Glutamatergic neuron (in vitro differentiated cells): Measurements from ENCODE around the gene TYW1. TPM values are rescaled to one million over a fixed set of nuclear protein-coding genes. Genes with fewer than 3 reads are reported as not detected.
"Not testable (repeated sequence)": the region's sequence is repeated elsewhere in the genome, so short reads cannot be mapped to it uniquely, and the experiment has no call there.

Experiments
- DNase-seq: peaks from one replicate; pipeline ENCODE4 v3.0.0; 2022
- H3K27ac Mint-ChIP-seq: one replicate; pipeline ENCODE4 v1.8.0; 2020; ENCODE audit warnings: mild to moderate bottlenecking, mixed read lengths, inconsistent platforms; ENCODE audit not compliant: unreplicated experiment
- H3K27me3 Mint-ChIP-seq: one replicate; pipeline ENCODE4 v1.8.0; 2020; ENCODE audit warnings: mild to moderate bottlenecking, moderate library complexity, mixed read lengths, inconsistent platforms; ENCODE audit not compliant: unreplicated experiment
- H3K36me3 Mint-ChIP-seq: one replicate; pipeline ENCODE4 v1.8.0; 2020; ENCODE audit warnings: mild to moderate bottlenecking, mixed read lengths, inconsistent platforms; ENCODE audit not compliant: unreplicated experiment
- H3K4me1 Mint-ChIP-seq: one replicate; pipeline ENCODE4 v1.8.0; 2020; ENCODE audit warnings: mild to moderate bottlenecking, low read depth, mixed read lengths, inconsistent platforms; ENCODE audit not compliant: unreplicated experiment
- H3K4me3 Mint-ChIP-seq: one replicate; pipeline ENCODE4 v1.8.0; 2020; ENCODE audit warnings: mild to moderate bottlenecking, mixed read lengths, inconsistent platforms; ENCODE audit not compliant: unreplicated experiment
- H3K9me3 Mint-ChIP-seq: one replicate; pipeline ENCODE4 v1.8.0; 2020; ENCODE audit warnings: mild to moderate bottlenecking, moderate library complexity, mixed read lengths, inconsistent platforms; ENCODE audit not compliant: unreplicated experiment
- total RNA-seq: library from RNA; stranded (reverse); fragmentation: NEBNext Ultra II Directional; extraction: Animal tissue kit (Norgen Biotek cat#: 25700); gene quantifications from one replicate; pipeline ENCODE4 v1.2.1, GENCODE V29; 2021; ENCODE audit not compliant: unreplicated experiment
- TF ChIP-seq, protein P1 (sequence below): fragments of 200-600 bp; sonication (generic); IDR thresholded peaks from one replicate; pipeline ENCODE4 v1.5.0; 2021; ENCODE audit not compliant: partially characterized antibody, unreplicated experiment

TYW1 gene
- total RNA-seq, 1 donor from 2014 or later = 17.7 TPM

DNA sequence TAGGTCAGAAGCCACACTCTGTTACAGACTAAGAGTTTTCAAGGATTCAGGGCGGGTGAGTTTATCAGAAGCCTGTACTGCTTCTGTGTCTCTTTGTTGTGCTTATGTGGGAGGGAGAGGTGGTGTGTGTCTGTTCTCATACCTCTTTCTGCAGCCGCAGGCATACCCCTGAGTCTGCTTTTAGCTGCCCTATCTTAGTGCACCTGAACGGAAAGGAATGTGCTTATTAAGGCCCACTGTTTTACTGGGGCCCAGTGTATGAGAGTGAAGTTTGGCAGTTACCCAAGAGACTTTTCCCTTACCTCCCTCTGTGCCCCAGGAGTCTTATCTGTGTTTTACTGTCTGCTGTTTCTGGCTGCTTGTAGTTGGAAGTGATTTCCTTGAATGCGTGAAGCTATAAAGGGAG lies 104.3 kb downstream of the TYW1 start:
- no peaks in the 10 kb centered on the region for H3K9me3 Mint-ChIP-seq
- peaks cover 15% of the 10 kb centered on the region for H3K36me3 Mint-ChIP-seq
- H3K27me3 Mint-ChIP-seq = no peaks in the 10 kb centered on the region
- no peak for DNase-seq
- no peak overlapping the region for H3K27ac Mint-ChIP-seq
- no peaks in the 10 kb centered on the region for H3K4me1 Mint-ChIP-seq
- TF ChIP-seq, protein P1, sequence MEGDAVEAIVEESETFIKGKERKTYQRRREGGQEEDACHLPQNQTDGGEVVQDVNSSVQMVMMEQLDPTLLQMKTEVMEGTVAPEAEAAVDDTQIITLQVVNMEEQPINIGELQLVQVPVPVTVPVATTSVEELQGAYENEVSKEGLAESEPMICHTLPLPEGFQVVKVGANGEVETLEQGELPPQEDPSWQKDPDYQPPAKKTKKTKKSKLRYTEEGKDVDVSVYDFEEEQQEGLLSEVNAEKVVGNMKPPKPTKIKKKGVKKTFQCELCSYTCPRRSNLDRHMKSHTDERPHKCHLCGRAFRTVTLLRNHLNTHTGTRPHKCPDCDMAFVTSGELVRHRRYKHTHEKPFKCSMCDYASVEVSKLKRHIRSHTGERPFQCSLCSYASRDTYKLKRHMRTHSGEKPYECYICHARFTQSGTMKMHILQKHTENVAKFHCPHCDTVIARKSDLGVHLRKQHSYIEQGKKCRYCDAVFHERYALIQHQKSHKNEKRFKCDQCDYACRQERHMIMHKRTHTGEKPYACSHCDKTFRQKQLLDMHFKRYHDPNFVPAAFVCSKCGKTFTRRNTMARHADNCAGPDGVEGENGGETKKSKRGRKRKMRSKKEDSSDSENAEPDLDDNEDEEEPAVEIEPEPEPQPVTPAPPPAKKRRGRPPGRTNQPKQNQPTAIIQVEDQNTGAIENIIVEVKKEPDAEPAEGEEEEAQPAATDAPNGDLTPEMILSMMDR = no peak
- no peak overlapping the region for H3K4me3 Mint-ChIP-seq

DNA sequence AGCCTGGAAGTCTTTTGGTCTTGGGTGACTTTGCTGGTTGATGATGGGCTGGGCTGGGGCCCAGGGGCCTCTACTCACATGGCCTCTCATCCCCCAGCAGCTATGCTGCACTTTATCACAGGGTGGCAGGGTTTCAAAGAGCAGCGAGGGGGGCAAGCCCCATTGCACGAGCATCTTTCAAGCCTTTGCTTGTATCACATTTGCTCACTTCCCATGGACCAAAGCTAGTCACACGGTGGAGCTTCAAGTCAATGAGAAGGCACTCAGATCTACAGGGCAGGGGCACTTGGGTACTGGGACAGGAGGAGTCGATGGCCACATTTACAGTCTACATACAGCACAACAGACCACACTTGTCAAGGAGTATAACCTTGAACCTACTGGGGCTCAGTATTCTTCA lies 108.3 kb downstream of the TYW1 start:
- not testable (repeated sequence) for H3K27me3 Mint-ChIP-seq, H3K9me3 Mint-ChIP-seq, DNase-seq, H3K4me3 Mint-ChIP-seq, H3K27ac Mint-ChIP-seq, H3K4me1 Mint-ChIP-seq
- peaks cover 14% of the 10 kb centered on the region for H3K36me3 Mint-ChIP-seq

DNA sequence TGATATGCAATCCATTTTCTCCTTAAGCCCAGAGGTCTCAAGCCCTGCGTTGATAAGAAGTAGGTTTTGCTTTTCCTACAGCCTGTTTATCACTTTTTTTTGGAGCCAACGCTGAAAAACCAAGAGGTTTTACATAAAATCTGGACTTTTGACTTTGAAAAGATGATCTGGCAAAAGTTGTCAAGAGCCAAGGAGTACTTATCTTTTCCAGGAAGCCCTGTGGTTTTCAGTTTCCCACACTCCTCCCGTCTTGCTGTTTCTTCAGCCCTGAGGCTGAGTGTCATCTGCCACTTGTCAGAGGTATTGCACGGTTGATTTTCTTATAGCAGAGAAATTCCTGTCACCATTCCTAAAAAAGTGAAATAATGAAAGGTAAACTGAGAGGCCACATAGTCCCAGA lies 108.7 kb downstream of the TYW1 start:
- no peak for DNase-seq
- Mint-ChIP-seq H3K9me3 (no peaks in the 10 kb centered on the region), H3K27me3 (no peaks in the 10 kb centered on the region), H3K36me3 (peaks cover 10% of the 10 kb centered on the region), H3K4me3 (no peak overlapping the region), H3K4me1 (no peaks in the 10 kb centered on the region), H3K27ac (no peak overlapping the region)
- TF ChIP-seq, protein P1 = no peak

DNA sequence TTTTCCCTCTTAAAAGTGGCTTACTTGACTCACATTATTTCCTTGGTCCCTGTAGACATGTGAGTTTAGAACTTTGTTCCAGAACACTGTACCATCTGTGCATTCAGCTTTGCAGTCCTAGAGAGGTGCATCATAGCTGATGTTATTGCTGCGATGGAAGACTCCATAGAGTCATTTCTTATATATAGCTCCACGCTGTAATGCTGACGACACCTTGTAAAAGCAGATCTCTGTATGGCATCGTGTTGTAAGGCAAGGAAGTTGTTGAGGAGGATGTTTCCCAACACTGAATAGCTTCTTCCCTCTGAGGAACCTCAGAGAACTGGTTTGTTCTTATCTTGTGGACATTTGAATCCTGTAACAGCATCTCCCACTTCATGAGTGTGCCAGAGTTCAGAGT lies 109.6 kb downstream of the TYW1 start:
- not testable (repeated sequence) for H3K27ac Mint-ChIP-seq, H3K4me1 Mint-ChIP-seq, H3K27me3 Mint-ChIP-seq, H3K36me3 Mint-ChIP-seq, H3K9me3 Mint-ChIP-seq, DNase-seq, H3K4me3 Mint-ChIP-seq

DNA sequence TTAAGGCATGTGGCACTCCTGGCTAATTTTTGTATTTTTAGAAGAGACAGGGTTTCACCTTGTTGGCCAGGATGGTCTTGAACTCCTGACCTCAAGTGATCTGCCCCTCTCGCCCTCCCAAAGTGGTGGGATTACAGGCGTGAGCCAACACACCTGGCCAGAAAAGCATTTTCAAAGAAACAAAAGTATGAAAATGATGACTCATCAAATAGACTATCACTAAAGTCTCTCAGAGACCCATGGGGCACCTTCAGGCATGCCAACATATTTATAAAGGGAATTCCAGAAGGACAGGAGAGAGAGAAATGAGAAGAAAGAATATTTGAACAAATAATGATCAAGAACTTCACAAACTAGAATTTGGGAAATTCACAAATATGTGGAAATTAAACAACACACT lies 114.7 kb downstream of the TYW1 start:
- H3K27me3 Mint-ChIP-seq, H3K4me3 Mint-ChIP-seq, H3K36me3 Mint-ChIP-seq: not testable (repeated sequence)

DNA sequence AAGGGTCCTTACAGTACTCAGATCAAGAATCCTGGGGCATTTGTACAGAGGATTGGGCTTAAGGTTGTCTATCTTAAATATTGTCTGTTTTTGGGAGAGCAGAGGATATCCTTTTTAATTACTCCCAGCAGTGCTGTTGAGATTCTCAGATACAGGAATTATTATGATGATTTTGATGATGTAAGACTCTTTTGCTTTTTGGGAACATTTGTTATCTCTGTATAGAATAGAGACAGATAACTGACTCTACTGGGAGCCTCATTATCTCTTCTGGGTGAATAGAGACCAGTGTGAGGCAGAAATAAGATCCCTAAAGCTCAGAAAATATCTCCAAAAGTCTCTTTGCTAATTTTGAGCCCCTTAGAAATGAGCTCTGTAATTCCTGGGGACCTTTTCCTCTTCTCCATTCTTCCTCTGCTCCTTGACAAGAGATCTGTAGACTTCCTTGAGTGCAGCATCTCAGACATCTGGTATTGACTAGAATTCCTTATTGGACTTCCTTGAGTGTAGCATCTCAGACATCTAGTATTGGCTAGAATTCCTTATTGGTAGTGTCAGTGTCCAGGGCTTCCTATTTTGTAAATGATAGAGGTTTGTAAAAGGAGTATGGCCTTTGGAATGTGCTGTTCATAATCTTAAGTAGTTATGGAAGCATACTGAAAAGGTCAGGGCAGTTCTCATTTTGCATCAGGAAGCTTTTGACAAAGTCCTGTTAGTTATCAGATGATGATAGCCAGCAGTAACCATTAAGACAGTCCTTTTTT lies 118.0 kb downstream of the TYW1 start:
- H3K27ac Mint-ChIP-seq, H3K4me3 Mint-ChIP-seq, H3K4me1 Mint-ChIP-seq, H3K36me3 Mint-ChIP-seq, H3K9me3 Mint-ChIP-seq, DNase-seq, H3K27me3 Mint-ChIP-seq: not testable (repeated sequence)

More for the DNA sequence above, 114.7 kb downstream of the TYW1 start:
- not testable (repeated sequence) for H3K4me1 Mint-ChIP-seq, H3K9me3 Mint-ChIP-seq, DNase-seq, H3K27ac Mint-ChIP-seq

DNA sequence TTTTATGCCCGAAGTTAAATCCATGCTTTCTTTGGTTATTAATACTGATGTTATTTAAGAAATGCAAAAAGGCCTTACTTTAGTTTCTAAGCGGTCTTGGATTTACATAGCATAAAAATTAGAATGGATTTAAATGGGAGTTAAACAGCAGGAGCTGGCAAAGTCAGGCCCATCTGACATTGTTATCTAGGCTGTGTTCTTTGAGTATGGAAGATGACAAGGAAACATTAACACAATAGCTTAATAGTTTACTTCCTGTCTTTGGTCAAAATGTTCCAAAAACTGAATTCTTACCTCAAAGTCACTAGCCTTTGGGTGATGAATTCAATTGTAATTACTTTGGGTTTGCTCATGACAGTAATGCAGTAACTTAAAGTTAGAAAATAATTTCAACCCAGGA lies 123.9 kb downstream of the TYW1 start:
- not testable (repeated sequence) for DNase-seq, H3K4me3 Mint-ChIP-seq, H3K27ac Mint-ChIP-seq, H3K36me3 Mint-ChIP-seq, H3K9me3 Mint-ChIP-seq, H3K27me3 Mint-ChIP-seq
- H3K4me1 Mint-ChIP-seq = peaks cover 13% of the 10 kb centered on the region

DNA sequence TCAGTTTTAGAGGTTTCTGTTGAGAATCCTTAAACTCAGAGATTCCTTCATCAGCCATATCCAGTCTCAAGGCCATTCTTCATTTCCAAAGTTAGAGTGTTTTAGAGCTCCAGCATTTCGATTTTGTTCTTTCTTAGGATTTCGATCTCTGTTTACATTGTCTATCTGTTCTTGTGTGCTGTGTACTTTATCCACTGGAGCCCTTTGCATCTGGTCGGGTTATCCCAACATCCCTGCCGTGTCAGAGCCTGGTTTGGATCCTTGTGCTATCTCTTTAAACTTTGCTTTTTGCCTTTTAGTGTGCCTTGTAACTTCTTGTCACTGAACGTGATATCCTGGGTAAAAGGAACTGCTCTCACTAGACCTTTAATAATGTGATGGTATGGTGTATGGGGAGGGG lies 131.6 kb downstream of the TYW1 start:
- Mint-ChIP-seq H3K27ac (peak overlapping the region; percentile 24), H3K4me1 (peaks cover 12% of the 10 kb centered on the region)
- not testable (repeated sequence) for H3K4me3 Mint-ChIP-seq, H3K27me3 Mint-ChIP-seq, H3K36me3 Mint-ChIP-seq, H3K9me3 Mint-ChIP-seq, DNase-seq

DNA sequence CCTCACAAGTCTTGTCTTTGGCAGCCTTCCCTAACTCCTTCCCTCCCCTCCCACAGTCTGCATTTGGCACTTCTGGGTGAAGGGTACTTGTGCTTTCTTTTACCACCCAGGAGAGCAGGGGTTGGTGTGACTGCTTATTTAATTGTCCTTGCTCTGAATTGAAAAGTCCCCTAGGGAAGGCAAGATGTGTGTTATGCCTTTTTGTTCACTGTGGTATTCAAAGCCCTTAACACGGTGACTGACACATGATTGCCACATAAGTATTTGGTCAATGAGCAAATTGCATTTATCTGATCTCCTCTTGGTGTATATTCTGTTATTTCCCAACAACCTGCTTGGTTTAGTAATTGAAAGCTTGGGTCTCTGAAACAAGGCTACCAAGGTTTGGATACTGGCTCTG lies 134.1 kb downstream of the TYW1 start:
- not testable (repeated sequence) for H3K36me3 Mint-ChIP-seq, H3K4me3 Mint-ChIP-seq, H3K4me1 Mint-ChIP-seq, DNase-seq, H3K27ac Mint-ChIP-seq, H3K27me3 Mint-ChIP-seq, H3K9me3 Mint-ChIP-seq

DNA sequence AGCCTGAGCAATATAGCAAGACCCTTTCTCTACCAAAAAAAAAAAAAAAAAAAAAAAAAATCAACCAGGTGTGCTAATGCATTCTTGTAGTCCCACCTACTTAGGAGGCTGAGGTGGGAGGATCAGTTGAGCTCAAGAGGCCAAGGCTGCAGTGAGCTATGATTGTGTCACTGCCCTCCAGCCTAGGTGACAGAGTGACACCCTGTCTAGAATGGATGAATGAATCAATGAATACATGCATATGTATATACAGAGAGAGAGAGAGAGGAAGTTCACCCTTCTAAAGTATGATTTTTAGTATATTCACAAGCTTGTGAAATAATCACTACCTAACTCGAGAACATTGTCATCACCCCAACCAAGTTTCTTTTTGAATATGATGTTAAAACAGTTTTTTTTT lies 138.3 kb downstream of the TYW1 start:
- H3K27ac Mint-ChIP-seq, H3K4me1 Mint-ChIP-seq, H3K36me3 Mint-ChIP-seq, DNase-seq, H3K27me3 Mint-ChIP-seq, H3K9me3 Mint-ChIP-seq, H3K4me3 Mint-ChIP-seq: not testable (repeated sequence)
